CD14-positive monocyte (primary cell): ENCODE data around the gene ACTA2. TPM values are rescaled to one million over a fixed set of nuclear protein-coding genes. Genes with fewer than 3 reads are reported as not detected.

Source experiments
- DNase-seq, 3 donors: peaks; one replicate each; pipeline ENCODE4 v3.0.0-alpha.2; 2011 to 2022
- H2AFZ ChIP-seq: 2 replicates; pipeline ENCODE4 v1.6.0; 2012; ENCODE audit warnings: mild to moderate bottlenecking, low read depth, low read length, inconsistent platforms; ENCODE audit not compliant: insufficient read depth, poor library complexity, severe bottlenecking
- H3K27ac ChIP-seq, 2 donors: 1 replicate in 1 of 2; 2 replicates in 1 of 2; pipeline ENCODE4 v1.5.1; 2012 to 2013; ENCODE audit warnings: low read length in 2 of 2, control low read depth in 1 of 2, inconsistent platforms in 1 of 2, low read depth in 1 of 2, mild to moderate bottlenecking in 1 of 2
- H3K27me3 ChIP-seq, 2 donors: one replicate each; pipeline versions ENCODE4 v1.6.0 to v1.6.1; 2011 to 2013; ENCODE audit warnings: low read length in 2 of 2; ENCODE audit not compliant: control insufficient read depth in 2 of 2, insufficient read depth in 2 of 2
- H3K36me3 ChIP-seq, 2 donors: replicated peaks in 1 of 2; 1 replicate in 1 of 2; 2 replicates in 1 of 2; pipeline versions ENCODE4 v1.5.1 to v1.6.1; 2012 to 2013; ENCODE audit warnings: low read length in 2 of 2, control low read depth in 1 of 2, inconsistent platforms in 1 of 2, mild to moderate bottlenecking in 1 of 2; ENCODE audit not compliant: insufficient read depth in 2 of 2, control insufficient read depth in 1 of 2
- H3K4me1 ChIP-seq, 2 donors: 1 replicate in 1 of 2; 2 replicates in 1 of 2; pipeline versions ENCODE4 v1.5.1 to v1.6.1; 2012 to 2013; ENCODE audit warnings: low read length in 2 of 2, control low read depth in 1 of 2, inconsistent platforms in 1 of 2, mild to moderate bottlenecking in 1 of 2, moderate library complexity in 1 of 2; ENCODE audit not compliant: insufficient read depth in 2 of 2, control insufficient read depth in 1 of 2
- H3K4me2 ChIP-seq: replicated peaks from 2 replicates; pipeline ENCODE3; 2012; ENCODE audit warnings: low read length, moderate library complexity, mild to moderate bottlenecking; ENCODE audit not compliant: poor library complexity, severe bottlenecking; ENCODE audit errors: extremely low read depth
- H3K4me3 ChIP-seq, 3 experiments: fragments of 200-600 bp in 1 of 3; sonication (generic) in 1 of 3; replicated peaks in 1 of 3; 1 replicate in 2 of 3; 2 replicates in 1 of 3; pipeline ENCODE4 v1.5.1; 2011 to 2013; ENCODE audit warnings: low read length in 3 of 3, mild to moderate bottlenecking in 3 of 3, control low read depth in 2 of 3, low read depth in 2 of 3, inconsistent platforms in 1 of 3, moderate library complexity in 1 of 3
- H3K79me2 ChIP-seq: 2 replicates; pipeline ENCODE4 v1.6.0; 2012; ENCODE audit warnings: mild to moderate bottlenecking, control low read depth, inconsistent platforms, low read length, moderate library complexity; ENCODE audit not compliant: insufficient read depth
- H3K9ac ChIP-seq: 2 replicates; pipeline ENCODE4 v1.6.0; 2017; ENCODE audit warnings: low read length, mild to moderate bottlenecking; ENCODE audit not compliant: insufficient read depth, poor library complexity, severe bottlenecking
- H3K9me3 ChIP-seq, 2 donors: replicated peaks in 1 of 2; 1 replicate in 1 of 2; 2 replicates in 1 of 2; pipeline versions ENCODE4 v1.5.1 to v1.6.1; 2012 to 2013; ENCODE audit warnings: low read length in 2 of 2, control low read depth in 1 of 2; ENCODE audit not compliant: control insufficient read depth in 1 of 2, insufficient read depth in 1 of 2
- H4K20me1 ChIP-seq: 2 replicates; pipeline ENCODE4 v1.6.0; 2012; ENCODE audit warnings: mild to moderate bottlenecking, low read length, control low read depth, moderate library complexity; ENCODE audit not compliant: insufficient read depth
- H3K27ac Mint-ChIP-seq, 7 donors: one replicate each; pipeline ENCODE4 v1.8.0; 2020; ENCODE audit warnings: mild to moderate bottlenecking in 7 of 7, mixed read lengths in 7 of 7, moderate library complexity in 6 of 7, inconsistent platforms in 2 of 7
- H3K27me3 Mint-ChIP-seq, 3 donors: one replicate each; pipeline ENCODE4 v1.8.0; 2021 to 2022; ENCODE audit warnings: low read depth in 3 of 3, mild to moderate bottlenecking in 3 of 3, mixed read lengths in 3 of 3, moderate library complexity in 3 of 3, inconsistent platforms in 1 of 3
- H3K36me3 Mint-ChIP-seq, 2 donors: one replicate each; pipeline ENCODE4 v1.8.0; 2020; ENCODE audit warnings: mixed read lengths in 2 of 2, inconsistent platforms in 1 of 2, mild to moderate bottlenecking in 1 of 2
- H3K4me1 Mint-ChIP-seq: one replicate; pipeline ENCODE4 v1.8.0; 2020; ENCODE audit warnings: mild to moderate bottlenecking, mixed read lengths
- H3K4me3 Mint-ChIP-seq, 2 donors: one replicate each; pipeline ENCODE4 v1.8.0; 2020; ENCODE audit warnings: mild to moderate bottlenecking in 2 of 2, mixed read lengths in 2 of 2, moderate library complexity in 1 of 2
- H3K9me3 Mint-ChIP-seq, 7 donors: one replicate each; pipeline ENCODE4 v1.8.0; 2020 to 2022; ENCODE audit warnings: mixed read lengths in 7 of 7, mild to moderate bottlenecking in 6 of 7, moderate library complexity in 6 of 7, inconsistent platforms in 2 of 7
- WGBS: methylation state at CpG from one replicate; pipeline ENCODE4 v1.1.5; 2013; ENCODE audit warnings: missing lambda C conversion rate; ENCODE audit not compliant: insufficient coverage; 5-methylcytosine and 5-hydroxymethylcytosine counted together
- intact Hi-C, 2 donors: fragments of 100-400 bp; cut with micrococcal nuclease; formaldehyde crosslinking; loops; one replicate each; pipeline versions ENCODE4 v1.15.0 to v1.15.1; 2023
- polyA plus RNA-seq, 3 donors: library from polyadenylated mRNA; depleted of rRNA in 1 of 3; unstranded in 2 of 3; stranded (reverse) in 1 of 3; fragments of 300-500 nt in 2 of 3; fragments of >200 nt in 1 of 3; fragmentation: Illumina TruSeq in 2 of 3; gene quantifications; 1 replicate in 2 of 3; 2 replicates in 1 of 3; pipeline ENCODE4 v1.2.3, GENCODE V29; 2012 to 2021
- TF ChIP-seq, protein P1 (sequence below): fragments of 200-600 bp; IDR thresholded peaks from one replicate; pipeline ENCODE4 v1.8.0; 2022; ENCODE audit warnings: antibody characterized with exemption, mild to moderate bottlenecking

The ACTA2 gene
- polyA plus RNA-seq, 3 donors, result 4.4 to 12.3 (median 6.8) TPM

GRCh38 chr10:88954458-88955083 is 2.0 kb upstream of the ACTA2 start:
- peaks cover 0 to 4% of the 10 kb centered on the region in 2 donors for H3K4me1 ChIP-seq
- no peak overlapping the region for H3K4me2 ChIP-seq
- DNase-seq, result no peak
- no peak overlapping the region for H3K4me3 ChIP-seq
- H3K27me3 Mint-ChIP-seq, result peaks cover 0 to 2% (median 1%) of the 10 kb centered on the region in 3 donors
- intact Hi-C loops, result no loop called here
- no peak overlapping the region for H3K27ac Mint-ChIP-seq
- H3K9me3 Mint-ChIP-seq, result peaks cover 2 to 12% (median 6%) of the 10 kb centered on the region in 7 donors
- WGBS, result no CpG with 5 or more reads among the region's 4 CpGs
- TF ChIP-seq, protein P1, sequence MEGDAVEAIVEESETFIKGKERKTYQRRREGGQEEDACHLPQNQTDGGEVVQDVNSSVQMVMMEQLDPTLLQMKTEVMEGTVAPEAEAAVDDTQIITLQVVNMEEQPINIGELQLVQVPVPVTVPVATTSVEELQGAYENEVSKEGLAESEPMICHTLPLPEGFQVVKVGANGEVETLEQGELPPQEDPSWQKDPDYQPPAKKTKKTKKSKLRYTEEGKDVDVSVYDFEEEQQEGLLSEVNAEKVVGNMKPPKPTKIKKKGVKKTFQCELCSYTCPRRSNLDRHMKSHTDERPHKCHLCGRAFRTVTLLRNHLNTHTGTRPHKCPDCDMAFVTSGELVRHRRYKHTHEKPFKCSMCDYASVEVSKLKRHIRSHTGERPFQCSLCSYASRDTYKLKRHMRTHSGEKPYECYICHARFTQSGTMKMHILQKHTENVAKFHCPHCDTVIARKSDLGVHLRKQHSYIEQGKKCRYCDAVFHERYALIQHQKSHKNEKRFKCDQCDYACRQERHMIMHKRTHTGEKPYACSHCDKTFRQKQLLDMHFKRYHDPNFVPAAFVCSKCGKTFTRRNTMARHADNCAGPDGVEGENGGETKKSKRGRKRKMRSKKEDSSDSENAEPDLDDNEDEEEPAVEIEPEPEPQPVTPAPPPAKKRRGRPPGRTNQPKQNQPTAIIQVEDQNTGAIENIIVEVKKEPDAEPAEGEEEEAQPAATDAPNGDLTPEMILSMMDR, result no peak
- H3K27me3 ChIP-seq, result no peaks in the 10 kb centered on the region
- H3K79me2 ChIP-seq, result no peaks in the 10 kb centered on the region
- H3K4me3 Mint-ChIP-seq, result no peak overlapping the region
- peaks cover 0 to 3% of the 10 kb centered on the region in 2 donors for H3K9me3 ChIP-seq
- H3K36me3 ChIP-seq, result no peaks in the 10 kb centered on the region
- peaks cover 14% of the 10 kb centered on the region for H3K4me1 Mint-ChIP-seq
- no peaks in the 10 kb centered on the region for H4K20me1 ChIP-seq
- H2AFZ ChIP-seq, result no peak overlapping the region
- no peak overlapping the region for H3K9ac ChIP-seq
- no peak overlapping the region for H3K27ac ChIP-seq
- peaks cover 0 to 2% of the 10 kb centered on the region in 2 donors for H3K36me3 Mint-ChIP-seq

DNA sequence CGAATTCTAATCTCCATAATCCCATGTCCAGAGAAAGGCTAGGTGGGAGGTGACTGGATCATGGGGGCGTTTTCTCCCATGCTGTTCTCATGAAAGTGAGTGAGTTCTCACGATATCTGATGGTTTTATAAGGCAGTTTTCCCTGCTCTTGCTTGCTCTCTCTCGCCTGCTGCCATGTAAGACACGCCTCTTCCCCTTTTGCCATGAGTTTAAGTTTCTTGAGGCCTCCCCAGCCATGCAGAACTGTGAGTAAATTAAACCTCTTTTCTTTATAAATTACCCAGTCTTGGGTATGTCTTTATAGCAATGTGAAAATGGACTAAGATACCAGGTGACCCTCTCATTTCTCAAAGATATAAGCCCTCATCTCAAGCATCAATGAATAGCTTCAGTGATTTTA is 1.1 kb upstream of the ACTA2 start:
- H3K4me1 Mint-ChIP-seq, result peaks cover 14% of the 10 kb centered on the region
- Histone ChIP-seq H4K20me1 (no peaks in the 10 kb centered on the region), H3K9me3 (peaks cover 0 to 3% of the 10 kb centered on the region in 2 donors), H3K79me2 (no peaks in the 10 kb centered on the region), H3K36me3 (no peaks in the 10 kb centered on the region), H3K4me2 (no peak overlapping the region), H3K9ac (no peak overlapping the region), H3K4me1 (peaks cover 0 to 4% of the 10 kb centered on the region in 2 donors), H3K27me3 (no peaks in the 10 kb centered on the region), H2AFZ (no peak overlapping the region), H3K4me3 (no peak overlapping the region), H3K27ac (no peak overlapping the region)
- peaks cover 0 to 2% (median 1%) of the 10 kb centered on the region in 3 donors for H3K27me3 Mint-ChIP-seq
- H3K4me3 Mint-ChIP-seq, result no peak overlapping the region
- H3K36me3 Mint-ChIP-seq, result peaks cover 0 to 2% of the 10 kb centered on the region in 2 donors
- no peak overlapping the region for H3K27ac Mint-ChIP-seq
- TF ChIP-seq, protein P1, result no peak
- H3K9me3 Mint-ChIP-seq, result peaks cover 2 to 12% (median 6%) of the 10 kb centered on the region in 7 donors
- WGBS, result no CpG with 5 or more reads among the region's 5 CpGs
- intact Hi-C loops, result no loop called here
- peak in 1 of 3 donors; percentile 12 for DNase-seq
